ENCODE measurements around the gene TNC. TPM values are rescaled to one million over a fixed set of nuclear protein-coding genes. Genes with fewer than 3 reads are reported as not detected.

The TNC gene
- total and polyA plus RNA-seq, 2 donors (not counting 3 experiments of a cell fraction or from before 2014, with no cell fraction given): 0.29 TPM; not detected in 1

- no peak overlapping the region for H3K27ac ChIP-seq (ENCODE audit: insufficient read depth, low read depth, low read length)
- DNase-seq (ENCODE audit: low read depth, low spot score): no peak
- H3K9ac ChIP-seq (replicated peaks; ENCODE audit: extremely low read depth, insufficient read depth, low read length): no peak overlapping the region
- ChIA-PET POLR2A (no interaction called here), CTCF (interaction anchor here (1.5 kb wide), 1 partner anchor 41 kb away, joined by 4 read pairs; no protein-coding TSS in a partner anchor)
- H3K36me3 ChIP-seq (ENCODE audit: control insufficient read depth in 2 of 2, extremely low read depth in 1 of 2, insufficient read depth in 2 of 2, low read length in 2 of 2): no peaks in the 10 kb centered on the region
- BruUV-seq (replicated peaks): no TSS peak
- no peak for FAIRE-seq
- H3K9me3 ChIP-seq (replicated peaks; ENCODE audit: control insufficient read depth, insufficient read depth, low read length): no peaks in the 10 kb centered on the region
- no peaks in the 10 kb centered on the region for H4K20me1 ChIP-seq (replicated peaks; ENCODE audit: control insufficient read depth, extremely low read depth, insufficient read depth, low read length)
- H3K27me3 ChIP-seq (ENCODE audit: control insufficient read depth in 2 of 2, insufficient read depth in 2 of 2, low read length in 2 of 2): no peaks in the 10 kb centered on the region
- H3K9me1 ChIP-seq (replicated peaks; ENCODE audit: control insufficient read depth, extremely low read depth, insufficient read depth, low read length): no peaks in the 10 kb centered on the region
- intact Hi-C loops (cut with micrococcal nuclease) (no loop called here), dilution Hi-C loops (cut with MboI; ENCODE audit: extremely low pct_ligation_motif_present, low sequenced_read_pairs) (no loop called here)
- no peaks in the 10 kb centered on the region for H3K4me1 ChIP-seq (ENCODE audit: control insufficient read depth, extremely low read depth, insufficient read depth, low read length)
- H3K4me3 ChIP-seq (replicated peaks in 1 of 3; ENCODE audit: insufficient read depth in 1 of 3, low read depth in 1 of 3, low read length in 3 of 3): no peak overlapping the region
- no peak overlapping the region for H3K4me2 ChIP-seq (ENCODE audit: insufficient read depth, low read length)
- TF ChIP-seq MAX (IDR thresholded peaks at IDR 0.05; ENCODE audit: insufficient read depth, insufficient read length) (no peak), POLR2AphosphoS5 (IDR thresholded peaks at IDR 0.05; ENCODE audit: insufficient read depth, low read depth, low read length) (no peak), JUN (IDR thresholded peaks at IDR 0.05; ENCODE audit: borderline replicate concordance, insufficient read depth, insufficient read length, low read depth) (no peak), POLR2A (IDR thresholded peaks at IDR 0.05; ENCODE audit: low read depth, low read length) (no peak), EZH2 (IDR thresholded peaks at IDR 0.05; ENCODE audit: borderline replicate concordance, low read depth, low read length, severe bottlenecking) (no peak), CTCF (IDR thresholded peaks at IDR 0.05; ENCODE audit: extremely low read depth in 1 of 2, insufficient read depth in 1 of 2, low read depth in 1 of 2, low read length in 2 of 2) (no peak), MYC (IDR thresholded peaks at IDR 0.05; ENCODE audit: low read depth, low read length) (no peak), FOS (IDR thresholded peaks at IDR 0.05; ENCODE audit: borderline replicate concordance, insufficient read depth, low read length) (no peak), GATA2 (IDR thresholded peaks at IDR 0.05; ENCODE audit: insufficient read depth, insufficient read length, low read depth, low read length) (no peak)
- H3K79me2 ChIP-seq (ENCODE audit: control insufficient read depth, insufficient read depth, low read length): no peaks in the 10 kb centered on the region
- H2AFZ ChIP-seq (ENCODE audit: low read depth, low read length): no peak overlapping the region
Observed at GRCh38 chr9:114973216-114973615, 144.7 kb downstream of the TNC start.

Data from endothelial cell of umbilical vein (primary cell).